ENCODE results near the gene GSTM4.

The GSTM4 gene

GRCh38 chr1:109655615-109656519 lies at the start of gene GSTM4:
Gene GSTM4 (plus strand): TSS chr1:109656099. CDS start chr1:109656390, 291 bp downstream.
- DNase-seq = peak; percentile 41 to 50

- no peak for DNase-seq
These were observed 46.0 kb upstream of the GSTM4 start for GRCh38 chr1:109609881-109610280.

GRCh38 chr1:109610609-109611307 lies 45.1 kb upstream of the GSTM4 start:
- no peak for DNase-seq

- no peak for DNase-seq
These were observed 44.5 kb upstream of the GSTM4 start for GRCh38 chr1:109611308-109611990.

GRCh38 chr1:109613361-109614147 lies 42.3 kb upstream of the GSTM4 start:
- DNase-seq = no peak

- no peak for DNase-seq
These were observed 40.0 kb upstream of the GSTM4 start for GRCh38 chr1:109615879-109616278.

- no peak for DNase-seq
These were observed 39.5 kb upstream of the GSTM4 start for GRCh38 chr1:109616391-109616790.

GRCh38 chr1:109617291-109617801 lies 38.6 kb upstream of the GSTM4 start:
- no peak for DNase-seq

- no peak for DNase-seq
These were observed 37.0 kb upstream of the GSTM4 start for GRCh38 chr1:109618661-109619575.

GRCh38 chr1:109619576-109620400 lies 36.1 kb upstream of the GSTM4 start, which contains the start of the genes AMPD2 and GNAT2:
Gene AMPD2 (plus strand): TSS chr1:109619837. CDS start chr1:109621176, 1,339 bp downstream.
Gene GNAT2 (minus strand): TSS chr1:109619616. CDS start chr1:109612870, 6,746 bp downstream.
- peak; percentile 16 to 57 for DNase-seq

- no peak for DNase-seq
These were observed 35.5 kb upstream of the GSTM4 start for GRCh38 chr1:109620401-109620791.

- peak; percentile 68 to 72 for DNase-seq
These were observed 35.0 kb upstream of the GSTM4 start for GRCh38 chr1:109620841-109621286.

GRCh38 chr1:109621379-109622136 lies 34.3 kb upstream of the GSTM4 start:
- DNase-seq = no peak

- no peak for DNase-seq
These were observed 33.6 kb upstream of the GSTM4 start for GRCh38 chr1:109622137-109622892.

- DNase-seq = no peak
These were observed 33.0 kb upstream of the GSTM4 start for GRCh38 chr1:109622895-109623294.

- no peak for DNase-seq
These were observed 32.2 kb upstream of the GSTM4 start for GRCh38 chr1:109623601-109624161.

- DNase-seq = no peak
These were observed 31.5 kb upstream of the GSTM4 start for GRCh38 chr1:109624201-109625010.
